ENCODE data around the gene DOCK3.

DNA sequence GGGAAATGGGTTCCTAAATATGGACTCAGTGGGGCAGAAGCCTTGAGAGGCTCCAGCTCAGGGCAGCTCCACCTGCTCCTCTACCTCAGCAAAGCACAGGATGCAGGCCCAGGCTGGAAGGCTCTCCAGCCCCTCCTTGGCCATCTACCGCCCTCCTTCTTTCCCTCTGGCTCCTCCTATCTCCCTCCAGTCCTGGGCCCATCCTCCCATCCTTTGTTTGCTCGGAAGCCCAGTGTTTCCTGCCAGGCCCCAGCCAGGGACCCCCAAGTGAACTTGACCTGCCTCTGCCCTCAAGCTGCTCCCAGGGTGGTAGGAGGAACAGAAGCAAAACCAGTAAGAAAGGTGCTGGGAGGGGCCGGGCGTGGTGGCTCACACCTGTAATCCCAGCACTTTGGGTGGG, 37.7 kb upstream of the DOCK3 start:
- TF ChIP-seq, protein P1, sequence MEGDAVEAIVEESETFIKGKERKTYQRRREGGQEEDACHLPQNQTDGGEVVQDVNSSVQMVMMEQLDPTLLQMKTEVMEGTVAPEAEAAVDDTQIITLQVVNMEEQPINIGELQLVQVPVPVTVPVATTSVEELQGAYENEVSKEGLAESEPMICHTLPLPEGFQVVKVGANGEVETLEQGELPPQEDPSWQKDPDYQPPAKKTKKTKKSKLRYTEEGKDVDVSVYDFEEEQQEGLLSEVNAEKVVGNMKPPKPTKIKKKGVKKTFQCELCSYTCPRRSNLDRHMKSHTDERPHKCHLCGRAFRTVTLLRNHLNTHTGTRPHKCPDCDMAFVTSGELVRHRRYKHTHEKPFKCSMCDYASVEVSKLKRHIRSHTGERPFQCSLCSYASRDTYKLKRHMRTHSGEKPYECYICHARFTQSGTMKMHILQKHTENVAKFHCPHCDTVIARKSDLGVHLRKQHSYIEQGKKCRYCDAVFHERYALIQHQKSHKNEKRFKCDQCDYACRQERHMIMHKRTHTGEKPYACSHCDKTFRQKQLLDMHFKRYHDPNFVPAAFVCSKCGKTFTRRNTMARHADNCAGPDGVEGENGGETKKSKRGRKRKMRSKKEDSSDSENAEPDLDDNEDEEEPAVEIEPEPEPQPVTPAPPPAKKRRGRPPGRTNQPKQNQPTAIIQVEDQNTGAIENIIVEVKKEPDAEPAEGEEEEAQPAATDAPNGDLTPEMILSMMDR (IDR thresholded peaks at IDR 0.05; ENCODE audit: low read depth, low read length, poor library complexity, severe bottlenecking), result no peak
- no peak for TF ChIP-seq EZH2phosphoT487 (IDR thresholded peaks at IDR 0.05; ENCODE audit: borderline replicate concordance, low read length)

All from DOHH2 (cell line).